ENCODE data around the gene RUSC2.

DNA sequence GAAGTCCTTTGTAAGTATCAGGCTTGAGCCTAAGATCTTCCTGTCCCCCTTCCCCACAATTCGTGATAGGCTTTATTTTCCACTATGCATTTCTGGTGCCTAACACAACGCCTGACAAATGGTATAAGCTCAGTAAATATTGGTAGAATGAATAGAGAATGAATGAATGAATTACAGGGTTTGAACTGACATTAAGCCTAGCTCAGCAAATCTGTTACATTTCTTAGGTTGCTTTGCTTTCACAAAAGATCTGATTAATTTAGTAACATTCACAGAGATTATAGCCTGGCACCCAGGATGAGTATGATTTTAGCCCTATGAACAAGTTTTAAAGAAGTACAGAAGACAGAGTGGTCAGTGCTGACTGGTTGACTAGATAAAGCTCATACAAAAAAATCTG lies 16.4 kb downstream of the RUSC2 start:
- TF ChIP-seq SIN3A (IDR thresholded peaks at IDR 0.05; ENCODE audit: borderline replicate concordance, insufficient read depth, low read length) (no peak), POLR2AphosphoS5 (IDR thresholded peaks at IDR 0.05; ENCODE audit: low read depth, low read length) (no peak)
- TF ChIP-seq, protein P1, sequence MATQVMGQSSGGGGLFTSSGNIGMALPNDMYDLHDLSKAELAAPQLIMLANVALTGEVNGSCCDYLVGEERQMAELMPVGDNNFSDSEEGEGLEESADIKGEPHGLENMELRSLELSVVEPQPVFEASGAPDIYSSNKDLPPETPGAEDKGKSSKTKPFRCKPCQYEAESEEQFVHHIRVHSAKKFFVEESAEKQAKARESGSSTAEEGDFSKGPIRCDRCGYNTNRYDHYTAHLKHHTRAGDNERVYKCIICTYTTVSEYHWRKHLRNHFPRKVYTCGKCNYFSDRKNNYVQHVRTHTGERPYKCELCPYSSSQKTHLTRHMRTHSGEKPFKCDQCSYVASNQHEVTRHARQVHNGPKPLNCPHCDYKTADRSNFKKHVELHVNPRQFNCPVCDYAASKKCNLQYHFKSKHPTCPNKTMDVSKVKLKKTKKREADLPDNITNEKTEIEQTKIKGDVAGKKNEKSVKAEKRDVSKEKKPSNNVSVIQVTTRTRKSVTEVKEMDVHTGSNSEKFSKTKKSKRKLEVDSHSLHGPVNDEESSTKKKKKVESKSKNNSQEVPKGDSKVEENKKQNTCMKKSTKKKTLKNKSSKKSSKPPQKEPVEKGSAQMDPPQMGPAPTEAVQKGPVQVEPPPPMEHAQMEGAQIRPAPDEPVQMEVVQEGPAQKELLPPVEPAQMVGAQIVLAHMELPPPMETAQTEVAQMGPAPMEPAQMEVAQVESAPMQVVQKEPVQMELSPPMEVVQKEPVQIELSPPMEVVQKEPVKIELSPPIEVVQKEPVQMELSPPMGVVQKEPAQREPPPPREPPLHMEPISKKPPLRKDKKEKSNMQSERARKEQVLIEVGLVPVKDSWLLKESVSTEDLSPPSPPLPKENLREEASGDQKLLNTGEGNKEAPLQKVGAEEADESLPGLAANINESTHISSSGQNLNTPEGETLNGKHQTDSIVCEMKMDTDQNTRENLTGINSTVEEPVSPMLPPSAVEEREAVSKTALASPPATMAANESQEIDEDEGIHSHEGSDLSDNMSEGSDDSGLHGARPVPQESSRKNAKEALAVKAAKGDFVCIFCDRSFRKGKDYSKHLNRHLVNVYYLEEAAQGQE (IDR thresholded peaks at IDR 0.05; ENCODE audit: insufficient read depth in 1 of 2, low read depth in 2 of 2, low read length in 2 of 2): no peak
